Dedifferentiated amniotic fluid mesenchymal stem cell (primary cell): ENCODE results near the gene RAPGEF5.

Source experiments
- DNase-seq: peaks from one replicate; pipeline ENCODE4 v3.0.0-alpha.2; 2016; ENCODE audit errors: extremely low spot score

The RAPGEF5 gene

GRCh38 chr7:22189741-22190140 is 167.2 kb downstream of the RAPGEF5 start:
- DNase-seq: no peak

GRCh38 chr7:22189230-22189629 is 167.7 kb downstream of the RAPGEF5 start:
- DNase-seq: no peak

GRCh38 chr7:22187691-22188348 is 169.1 kb downstream of the RAPGEF5 start:
- no peak for DNase-seq

GRCh38 chr7:22185559-22185958 is 171.4 kb downstream of the RAPGEF5 start:
- no peak for DNase-seq

GRCh38 chr7:22184549-22185199 is 172.3 kb downstream of the RAPGEF5 start:
- DNase-seq: no peak

- DNase-seq: no peak
Observed at GRCh38 chr7:22183522-22184280, 173.3 kb downstream of the RAPGEF5 start.

- no peak for DNase-seq
Observed at GRCh38 chr7:22182149-22182548, 174.8 kb downstream of the RAPGEF5 start.

GRCh38 chr7:22181663-22182062 is 175.3 kb downstream of the RAPGEF5 start:
- DNase-seq: no peak

GRCh38 chr7:22179442-22179879 is 177.5 kb downstream of the RAPGEF5 start:
- no peak for DNase-seq

- no peak for DNase-seq
Observed at GRCh38 chr7:22178735-22179134, 178.2 kb downstream of the RAPGEF5 start.

GRCh38 chr7:22176791-22177412 is 180.1 kb downstream of the RAPGEF5 start:
- DNase-seq: no peak

GRCh38 chr7:22174574-22174953 is 182.4 kb downstream of the RAPGEF5 start:
- no peak for DNase-seq

- no peak for DNase-seq
Observed at GRCh38 chr7:22173685-22174573, 183.0 kb downstream of the RAPGEF5 start.

- no peak for DNase-seq
Observed at GRCh38 chr7:22168129-22168634, 188.8 kb downstream of the RAPGEF5 start.

GRCh38 chr7:22167482-22167881 is 189.5 kb downstream of the RAPGEF5 start:
- DNase-seq: no peak

GRCh38 chr7:22166928-22167327 is 190.0 kb downstream of the RAPGEF5 start:
- no peak for DNase-seq

GRCh38 chr7:22159341-22159740 is 197.6 kb downstream of the RAPGEF5 start:
- DNase-seq: no peak

GRCh38 chr7:22157552-22157951 is 199.4 kb downstream of the RAPGEF5 start:
- DNase-seq: no peak

GRCh38 chr7:22156205-22156604 is 200.7 kb downstream of the RAPGEF5 start:
- DNase-seq: no peak

GRCh38 chr7:22154143-22154529 is 202.8 kb downstream of the RAPGEF5 start:
- no peak for DNase-seq
